SK-N-SH (cell line): ENCODE measurements around the gene VWC2L. TPM values are rescaled to one million over a fixed set of nuclear protein-coding genes. Genes with fewer than 3 reads are reported as not detected.

Experiments
- CTCF ChIA-PET: fragments of 300-600, 350-600 bp; formaldehyde crosslinking; extraction: SDS; loops from one replicate; lab custom pipeline; 2021; lab: Yijun Ruan, JAX
- POLR2A ChIA-PET: fragments of 350-600 bp; sonication (Branson Sonifier 250); formaldehyde crosslinking; extraction: SDS; loops from one replicate; lab custom pipeline; 2020; ENCODE audit warnings: antibody characterized with exemption, inconsistent platforms; lab: Yijun Ruan, JAX
- DNase-seq: peaks from one replicate; pipeline ENCODE4 v3.0.0; 2012
- H2AFZ ChIP-seq: fragments of 200-600 bp; sonication (generic); 2 replicates; pipeline ENCODE4 v1.8.1; 2016; ENCODE audit warnings: antibody characterized with exemption, mild to moderate bottlenecking, low read depth
- H3F3A ChIP-seq: fragments of 200-600 bp; sonication (generic); replicated peaks from 2 replicates; pipeline ENCODE3; 2016; ENCODE audit warnings: antibody characterized with exemption, mild to moderate bottlenecking; ENCODE audit not compliant: insufficient read depth
- H3K27ac ChIP-seq, 2 experiments: fragments of 200-500 bp in 1 of 2; fragments of 200-600 bp in 1 of 2; sonication (Bioruptor generic) in 1 of 2; sonication (generic), shearing (Covaris generic) in 1 of 2; 2 replicates each; pipeline versions ENCODE4 v1.5.1 to v1.6.1; 2014 to 2016; ENCODE audit warnings: low read depth in 2 of 2, inconsistent platforms in 1 of 2, low read length in 1 of 2, mild to moderate bottlenecking in 1 of 2, mixed read lengths in 1 of 2
- H3K27me3 ChIP-seq: fragments of 200-600 bp; sonication (generic), shearing (Covaris generic); 2 replicates; pipeline ENCODE4 v1.6.1; 2016; ENCODE audit warnings: mixed run types; ENCODE audit not compliant: insufficient read depth
- H3K36me3 ChIP-seq, 2 experiments: fragments of 200-500 bp in 1 of 2; fragments of 200-600 bp in 1 of 2; sonication (Bioruptor generic) in 1 of 2; sonication (generic) in 1 of 2; replicated peaks in 1 of 2; 2 replicates each; pipeline versions ENCODE3 to v1.5.1; 2014 to 2016; ENCODE audit warnings: low read length in 1 of 2, mild to moderate bottlenecking in 1 of 2; ENCODE audit not compliant: insufficient read depth in 2 of 2, control insufficient read depth in 1 of 2
- H3K4me1 ChIP-seq, 2 experiments: fragments of 200-500 bp in 1 of 2; fragments of 200-600 bp in 1 of 2; sonication (Bioruptor generic) in 1 of 2; sonication (generic), shearing (Covaris generic) in 1 of 2; 2 replicates each; pipeline versions ENCODE4 v1.5.1 to v1.6.1; 2014 to 2016; ENCODE audit warnings: low read depth in 1 of 2, low read length in 1 of 2, mixed run types in 1 of 2; ENCODE audit not compliant: insufficient read depth in 2 of 2, control insufficient read depth in 1 of 2
- H3K4me2 ChIP-seq: fragments of 200-600 bp; sonication (generic), shearing (Covaris generic); 2 replicates; pipeline ENCODE4 v1.6.1; 2017; ENCODE audit warnings: mixed run types
- H3K4me3 ChIP-seq, 2 experiments: fragments of 200-500 bp in 1 of 2; fragments of 200-600 bp in 1 of 2; sonication (Bioruptor generic) in 1 of 2; sonication (generic), shearing (Covaris generic) in 1 of 2; 2 replicates each; pipeline versions ENCODE4 v1.5.1 to v1.8.1; 2014 to 2016; ENCODE audit warnings: low read depth in 2 of 2, inconsistent platforms in 1 of 2, low read length in 1 of 2, mild to moderate bottlenecking in 1 of 2, mixed read lengths in 1 of 2, moderate library complexity in 1 of 2
- H3K79me2 ChIP-seq: fragments of 200-600 bp; sonication (generic); 2 replicates; pipeline ENCODE4 v1.8.1; 2017; ENCODE audit warnings: mild to moderate bottlenecking; ENCODE audit not compliant: insufficient read depth
- H3K9ac ChIP-seq: fragments of 200-600 bp; sonication (generic); 2 replicates; pipeline ENCODE4 v1.6.1; 2017; ENCODE audit warnings: mixed run types
- H3K9me2 ChIP-seq: fragments of 200-600 bp; sonication (generic); 2 replicates; pipeline ENCODE4 v1.6.1; 2017; ENCODE audit warnings: mixed run types
- H3K9me3 ChIP-seq: fragments of 200-600 bp; sonication (generic); 2 replicates; pipeline ENCODE4 v1.6.1; 2017; ENCODE audit warnings: mixed run types, mild to moderate bottlenecking, moderate library complexity
- H4K20me1 ChIP-seq: fragments of 200-600 bp; sonication (generic); 2 replicates; pipeline ENCODE4 v1.6.1; 2017; ENCODE audit warnings: mild to moderate bottlenecking, mixed run types; ENCODE audit not compliant: insufficient read depth
- ELF1 ChIP-seq: IDR thresholded peaks from 2 replicates; pipeline ENCODE4 v1.4.0; 2012
- EP300 ChIP-seq, 2 experiments: IDR thresholded peaks; 2 replicates each; pipeline versions ENCODE4 v1.4.0 to v1.6.1; 2012; ENCODE audit warnings: borderline replicate concordance in 1 of 2, low read depth in 1 of 2, low read length in 1 of 2
- EZH2phosphoT487 ChIP-seq: fragments of 200-600 bp; sonication (generic); IDR thresholded peaks from 2 replicates; pipeline ENCODE4 v1.6.1; 2017; ENCODE audit warnings: low read depth, mixed run types, mild to moderate bottlenecking, antibody characterized with exemption, moderate library complexity, borderline replicate concordance
- FOSL2 ChIP-seq: IDR thresholded peaks from 2 replicates; pipeline ENCODE4 v1.4.0; 2012; ENCODE audit warnings: low read depth, mild to moderate bottlenecking, moderate library complexity, borderline replicate concordance
- FOXJ3 ChIP-seq: sonication (generic); formaldehyde crosslinking; IDR thresholded peaks from 2 replicates; pipeline ENCODE4 v1.5.1; 2020; ENCODE audit warnings: mild to moderate bottlenecking, missing genetic modification reagents
- GATA2 ChIP-seq: sonication (generic); formaldehyde crosslinking; IDR thresholded peaks from 2 replicates; pipeline ENCODE4 v1.5.0; 2020; ENCODE audit warnings: mild to moderate bottlenecking, missing genetic modification reagents
- MXI1 ChIP-seq: IDR thresholded peaks from 2 replicates; pipeline ENCODE4 v1.6.1; 2012; ENCODE audit warnings: mild to moderate bottlenecking, low read depth, low read length, improper control_type of control experiment
- POLR2AphosphoS5 ChIP-seq: IDR thresholded peaks from 2 replicates; pipeline ENCODE4 v1.6.1; 2012; ENCODE audit warnings: low read depth, low read length
- RFX5 ChIP-seq: IDR thresholded peaks from 2 replicates; pipeline ENCODE4 v1.6.1; 2012; ENCODE audit warnings: mild to moderate bottlenecking, improper control_type of control experiment, low read length
- SIN3A ChIP-seq: IDR thresholded peaks from 2 replicates; pipeline ENCODE4 v1.6.1; 2012; ENCODE audit warnings: low read depth, mild to moderate bottlenecking, low read length, moderate library complexity, borderline replicate concordance
- SMC3 ChIP-seq: IDR thresholded peaks from 2 replicates; pipeline ENCODE4 v1.6.1; 2012; ENCODE audit warnings: low read depth, low read length, improper control_type of control experiment
- TAF1 ChIP-seq: IDR thresholded peaks from 2 replicates; pipeline ENCODE4 v1.6.1; 2012; ENCODE audit warnings: low read depth, mild to moderate bottlenecking, low read length, moderate library complexity, borderline replicate concordance
- TCF12 ChIP-seq: IDR thresholded peaks from 2 replicates; pipeline ENCODE4 v1.4.0; 2012
- YY1 ChIP-seq: IDR thresholded peaks from 2 replicates; pipeline ENCODE4 v1.4.0; 2012; ENCODE audit warnings: low read depth, mild to moderate bottlenecking
- WGBS: methylation state at CpG from one replicate; pipeline ENCODE4 v1.1.6; 2017; ENCODE audit warnings: low lambda C conversion rate; 5-methylcytosine and 5-hydroxymethylcytosine counted together
- polyA plus RNA-seq, 3 experiments: library from polyadenylated mRNA; depleted of rRNA; stranded (reverse); fragments of >200 nt; gene quantifications; 2 replicates each; pipeline ENCODE4 v1.2.3, GENCODE V29; 2012
- TF ChIP-seq, protein P1 (sequence below): IDR thresholded peaks from 2 replicates; pipeline ENCODE4 v1.4.0; 2012; ENCODE audit warnings: low read depth, borderline replicate concordance
- TF ChIP-seq, protein P2 (sequence below): IDR thresholded peaks from 2 replicates; pipeline ENCODE4 v1.4.0; 2012; ENCODE audit warnings: low read depth
- TF ChIP-seq, protein P3 (sequence below): fragments of 200-600 bp; sonication (generic); IDR thresholded peaks from 2 replicates; pipeline ENCODE4 v1.6.1; 2017; ENCODE audit warnings: antibody characterized with exemption, mild to moderate bottlenecking, moderate library complexity
- TF ChIP-seq, protein P4 (sequence below): IDR thresholded peaks from 2 replicates; pipeline ENCODE4 v1.6.1; 2012; ENCODE audit warnings: mild to moderate bottlenecking, low read depth, low read length, moderate library complexity

Gene VWC2L
- polyA plus RNA-seq, 1 of the 3 experiments (the other 2 are of a cell fraction) = not detected

DNA sequence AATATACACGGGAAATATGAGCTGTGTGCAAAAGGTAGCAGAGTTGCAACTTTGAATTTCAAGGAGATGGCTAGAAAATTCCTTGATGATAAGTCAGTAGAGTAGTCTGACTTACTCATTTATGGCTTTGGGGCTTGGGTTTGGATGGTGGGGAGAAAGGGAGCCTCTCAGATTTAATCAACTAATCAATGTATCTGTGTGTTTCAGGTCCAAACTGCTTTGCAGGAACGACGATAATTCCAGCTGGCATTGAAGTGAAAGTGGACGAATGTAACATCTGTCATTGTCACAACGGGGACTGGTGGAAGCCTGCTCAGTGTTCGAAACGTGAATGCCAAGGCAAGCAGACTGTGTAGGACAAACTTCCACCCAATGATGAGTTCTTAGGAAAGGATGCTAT, 164.6 kb downstream of the VWC2L start:
- Histone ChIP-seq H3K27ac (no peak overlapping the region), H3K4me1 (no peaks in the 10 kb centered on the region; a peak in 1 of 4 replicates), H3K79me2 (no peaks in the 10 kb centered on the region), H3K27me3 (no peaks in the 10 kb centered on the region), H3K9ac (no peak overlapping the region), H4K20me1 (no peaks in the 10 kb centered on the region), H3K9me3 (no peaks in the 10 kb centered on the region), H3F3A (no peaks in the 10 kb centered on the region), H3K9me2 (no peaks in the 10 kb centered on the region), H3K4me3 (no peak overlapping the region), H3K4me2 (no peak overlapping the region), H2AFZ (no peak overlapping the region), H3K36me3 (no peaks in the 10 kb centered on the region)
- POLR2A ChIA-PET = no interaction called here
- WGBS = 61% methylated on average over 7 of the region's 7 CpGs
- TF ChIP-seq FOSL2 = no peak
- no peak for TF ChIP-seq SIN3A
- no peak for TF ChIP-seq TAF1
- TF ChIP-seq RFX5 = no peak
- TF ChIP-seq MXI1 = no peak
- TF ChIP-seq POLR2AphosphoS5 = no peak
- TF ChIP-seq, protein P1, sequence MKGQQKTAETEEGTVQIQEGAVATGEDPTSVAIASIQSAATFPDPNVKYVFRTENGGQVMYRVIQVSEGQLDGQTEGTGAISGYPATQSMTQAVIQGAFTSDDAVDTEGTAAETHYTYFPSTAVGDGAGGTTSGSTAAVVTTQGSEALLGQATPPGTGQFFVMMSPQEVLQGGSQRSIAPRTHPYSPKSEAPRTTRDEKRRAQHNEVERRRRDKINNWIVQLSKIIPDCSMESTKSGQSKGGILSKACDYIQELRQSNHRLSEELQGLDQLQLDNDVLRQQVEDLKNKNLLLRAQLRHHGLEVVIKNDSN = no peak
- no peak for TF ChIP-seq SMC3
- TF ChIP-seq EZH2phosphoT487 = no peak
- no peak for TF ChIP-seq EP300 (IDR thresholded peaks at IDR 0.05; ENCODE audit: borderline replicate concordance in 1 of 2, low read depth in 1 of 2, low read length in 1 of 2)
- TF ChIP-seq, protein P2, sequence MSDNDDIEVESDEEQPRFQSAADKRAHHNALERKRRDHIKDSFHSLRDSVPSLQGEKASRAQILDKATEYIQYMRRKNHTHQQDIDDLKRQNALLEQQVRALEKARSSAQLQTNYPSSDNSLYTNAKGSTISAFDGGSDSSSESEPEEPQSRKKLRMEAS = no peak
- no peak for TF ChIP-seq ELF1
- TF ChIP-seq TCF12 = no peak
- TF ChIP-seq GATA2 (CRISPR knock-in tag) = no peak
- no peak for TF ChIP-seq YY1
- TF ChIP-seq, protein P3, sequence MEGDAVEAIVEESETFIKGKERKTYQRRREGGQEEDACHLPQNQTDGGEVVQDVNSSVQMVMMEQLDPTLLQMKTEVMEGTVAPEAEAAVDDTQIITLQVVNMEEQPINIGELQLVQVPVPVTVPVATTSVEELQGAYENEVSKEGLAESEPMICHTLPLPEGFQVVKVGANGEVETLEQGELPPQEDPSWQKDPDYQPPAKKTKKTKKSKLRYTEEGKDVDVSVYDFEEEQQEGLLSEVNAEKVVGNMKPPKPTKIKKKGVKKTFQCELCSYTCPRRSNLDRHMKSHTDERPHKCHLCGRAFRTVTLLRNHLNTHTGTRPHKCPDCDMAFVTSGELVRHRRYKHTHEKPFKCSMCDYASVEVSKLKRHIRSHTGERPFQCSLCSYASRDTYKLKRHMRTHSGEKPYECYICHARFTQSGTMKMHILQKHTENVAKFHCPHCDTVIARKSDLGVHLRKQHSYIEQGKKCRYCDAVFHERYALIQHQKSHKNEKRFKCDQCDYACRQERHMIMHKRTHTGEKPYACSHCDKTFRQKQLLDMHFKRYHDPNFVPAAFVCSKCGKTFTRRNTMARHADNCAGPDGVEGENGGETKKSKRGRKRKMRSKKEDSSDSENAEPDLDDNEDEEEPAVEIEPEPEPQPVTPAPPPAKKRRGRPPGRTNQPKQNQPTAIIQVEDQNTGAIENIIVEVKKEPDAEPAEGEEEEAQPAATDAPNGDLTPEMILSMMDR = no peak
- TF ChIP-seq FOXJ3 (CRISPR knock-in tag) = no peak
- TF ChIP-seq, protein P4, sequence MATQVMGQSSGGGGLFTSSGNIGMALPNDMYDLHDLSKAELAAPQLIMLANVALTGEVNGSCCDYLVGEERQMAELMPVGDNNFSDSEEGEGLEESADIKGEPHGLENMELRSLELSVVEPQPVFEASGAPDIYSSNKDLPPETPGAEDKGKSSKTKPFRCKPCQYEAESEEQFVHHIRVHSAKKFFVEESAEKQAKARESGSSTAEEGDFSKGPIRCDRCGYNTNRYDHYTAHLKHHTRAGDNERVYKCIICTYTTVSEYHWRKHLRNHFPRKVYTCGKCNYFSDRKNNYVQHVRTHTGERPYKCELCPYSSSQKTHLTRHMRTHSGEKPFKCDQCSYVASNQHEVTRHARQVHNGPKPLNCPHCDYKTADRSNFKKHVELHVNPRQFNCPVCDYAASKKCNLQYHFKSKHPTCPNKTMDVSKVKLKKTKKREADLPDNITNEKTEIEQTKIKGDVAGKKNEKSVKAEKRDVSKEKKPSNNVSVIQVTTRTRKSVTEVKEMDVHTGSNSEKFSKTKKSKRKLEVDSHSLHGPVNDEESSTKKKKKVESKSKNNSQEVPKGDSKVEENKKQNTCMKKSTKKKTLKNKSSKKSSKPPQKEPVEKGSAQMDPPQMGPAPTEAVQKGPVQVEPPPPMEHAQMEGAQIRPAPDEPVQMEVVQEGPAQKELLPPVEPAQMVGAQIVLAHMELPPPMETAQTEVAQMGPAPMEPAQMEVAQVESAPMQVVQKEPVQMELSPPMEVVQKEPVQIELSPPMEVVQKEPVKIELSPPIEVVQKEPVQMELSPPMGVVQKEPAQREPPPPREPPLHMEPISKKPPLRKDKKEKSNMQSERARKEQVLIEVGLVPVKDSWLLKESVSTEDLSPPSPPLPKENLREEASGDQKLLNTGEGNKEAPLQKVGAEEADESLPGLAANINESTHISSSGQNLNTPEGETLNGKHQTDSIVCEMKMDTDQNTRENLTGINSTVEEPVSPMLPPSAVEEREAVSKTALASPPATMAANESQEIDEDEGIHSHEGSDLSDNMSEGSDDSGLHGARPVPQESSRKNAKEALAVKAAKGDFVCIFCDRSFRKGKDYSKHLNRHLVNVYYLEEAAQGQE = no peak
- CTCF ChIA-PET = interaction anchor here (1.1 kb wide), 1 partner anchor 9 kb away, joined by 3 read pairs; no protein-coding TSS in a partner anchor
- no peak for DNase-seq
